Vagina (tissue), 2 donors: ENCODE data around the gene USP49.

Experiments
- POLR2A ChIP-seq, 2 donors: fragments of 450-650 bp; IDR thresholded peaks; one replicate each; pipeline ENCODE4 v1.6.1; 2017; ENCODE audit warnings: antibody characterized with exemption in 2 of 2, mild to moderate bottlenecking in 2 of 2, moderate library complexity in 2 of 2
- POLR2AphosphoS5 ChIP-seq, 2 donors: sonication (generic); formaldehyde crosslinking; IDR thresholded peaks; one replicate each; pipeline ENCODE4 v1.9.0; 2017; ENCODE audit warnings: antibody characterized with exemption in 2 of 2, mild to moderate bottlenecking in 2 of 2, low read depth in 1 of 2; ENCODE audit not compliant: insufficient read depth in 1 of 2
- TF ChIP-seq, protein P1 (sequence below), 3 experiments: fragments of 450-650 bp in 2 of 3; fragments of 200-600 bp in 1 of 3; sonication (generic) in 1 of 3; IDR thresholded peaks; one replicate each; pipeline ENCODE4 v1.5.1; 2017 to 2019; ENCODE audit warnings: antibody characterized with exemption in 3 of 3, mild to moderate bottlenecking in 2 of 3, moderate library complexity in 2 of 3

DNA sequence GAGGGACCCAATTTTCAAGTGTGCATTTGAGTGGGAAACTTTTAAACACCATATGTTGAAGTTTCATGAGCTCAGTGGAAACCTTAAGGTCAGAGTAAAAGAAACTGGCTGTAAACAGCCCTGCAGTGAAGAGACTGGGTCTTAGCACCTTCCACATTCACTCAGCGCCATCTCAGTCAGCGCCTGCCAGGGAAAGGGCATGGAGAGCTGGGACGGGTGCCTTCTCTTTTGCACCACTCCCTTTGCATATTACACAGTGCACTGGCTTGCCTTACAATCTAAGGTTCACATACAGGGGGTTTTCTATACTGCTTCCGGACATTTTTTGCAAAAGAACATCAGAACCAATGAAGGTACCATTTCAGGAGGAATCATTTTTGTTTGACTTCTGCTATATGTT is 103.2 kb downstream of the USP49 start:
- TF ChIP-seq, protein P1, sequence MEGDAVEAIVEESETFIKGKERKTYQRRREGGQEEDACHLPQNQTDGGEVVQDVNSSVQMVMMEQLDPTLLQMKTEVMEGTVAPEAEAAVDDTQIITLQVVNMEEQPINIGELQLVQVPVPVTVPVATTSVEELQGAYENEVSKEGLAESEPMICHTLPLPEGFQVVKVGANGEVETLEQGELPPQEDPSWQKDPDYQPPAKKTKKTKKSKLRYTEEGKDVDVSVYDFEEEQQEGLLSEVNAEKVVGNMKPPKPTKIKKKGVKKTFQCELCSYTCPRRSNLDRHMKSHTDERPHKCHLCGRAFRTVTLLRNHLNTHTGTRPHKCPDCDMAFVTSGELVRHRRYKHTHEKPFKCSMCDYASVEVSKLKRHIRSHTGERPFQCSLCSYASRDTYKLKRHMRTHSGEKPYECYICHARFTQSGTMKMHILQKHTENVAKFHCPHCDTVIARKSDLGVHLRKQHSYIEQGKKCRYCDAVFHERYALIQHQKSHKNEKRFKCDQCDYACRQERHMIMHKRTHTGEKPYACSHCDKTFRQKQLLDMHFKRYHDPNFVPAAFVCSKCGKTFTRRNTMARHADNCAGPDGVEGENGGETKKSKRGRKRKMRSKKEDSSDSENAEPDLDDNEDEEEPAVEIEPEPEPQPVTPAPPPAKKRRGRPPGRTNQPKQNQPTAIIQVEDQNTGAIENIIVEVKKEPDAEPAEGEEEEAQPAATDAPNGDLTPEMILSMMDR (IDR thresholded peaks at IDR 0.05), result no peak
- TF ChIP-seq POLR2AphosphoS5 (IDR thresholded peaks at IDR 0.05; ENCODE audit: insufficient read depth in 1 of 2, low read depth in 1 of 2), result no peak
- no peak for TF ChIP-seq POLR2A (IDR thresholded peaks at IDR 0.05)
